EH (cell line): ENCODE data around the gene PRKCE.
"Not testable (repeated sequence)": the region's sequence is repeated elsewhere in the genome, so short reads cannot be mapped to it uniquely, and the experiment has no call there.

Source experiments
- DNase-seq: peaks from one replicate; pipeline ENCODE4 v3.0.0-alpha.2; 2015; ENCODE audit warnings: low read depth

The PRKCE gene

GRCh38 chr2:46198164-46198883, 546.8 kb downstream of the PRKCE start:
- peak; percentile 56 for DNase-seq

GRCh38 chr2:46198966-46199365, 547.5 kb downstream of the PRKCE start:
- DNase-seq: no peak

GRCh38 chr2:46200100-46200690, 548.7 kb downstream of the PRKCE start:
- peak; percentile 38 for DNase-seq

GRCh38 chr2:46200861-46201605, 549.6 kb downstream of the PRKCE start:
- no peak for DNase-seq

- no peak for DNase-seq
Measured at GRCh38 chr2:46202453-46202852, 551.0 kb downstream of the PRKCE start.

- DNase-seq: no peak
Measured at GRCh38 chr2:46202987-46203386, 551.5 kb downstream of the PRKCE start.

GRCh38 chr2:46203636-46204035, 552.2 kb downstream of the PRKCE start:
- DNase-seq: not testable (repeated sequence)

GRCh38 chr2:46207591-46207990, 556.1 kb downstream of the PRKCE start:
- no peak for DNase-seq

- DNase-seq: no peak
Measured at GRCh38 chr2:46208766-46209165, 557.3 kb downstream of the PRKCE start.

GRCh38 chr2:46210063-46210462, 558.6 kb downstream of the PRKCE start:
- no peak for DNase-seq

- no peak for DNase-seq
Measured at GRCh38 chr2:46211461-46211860, 560.0 kb downstream of the PRKCE start.

GRCh38 chr2:46213906-46214305, 562.4 kb downstream of the PRKCE start:
- peak; percentile 17 for DNase-seq

- peak; percentile 76 for DNase-seq
Measured at GRCh38 chr2:46216213-46216612, 564.7 kb downstream of the PRKCE start.

GRCh38 chr2:46223514-46223913, 572.0 kb downstream of the PRKCE start:
- DNase-seq: not testable (repeated sequence)

- DNase-seq: no peak
Measured at GRCh38 chr2:46225150-46225625, 573.7 kb downstream of the PRKCE start.

- DNase-seq: no peak
Measured at GRCh38 chr2:46225730-46226129, 574.3 kb downstream of the PRKCE start.

- no peak for DNase-seq
Measured at GRCh38 chr2:46226620-46227019, 575.1 kb downstream of the PRKCE start.

- DNase-seq: no peak
Measured at GRCh38 chr2:46227022-46227421, 575.5 kb downstream of the PRKCE start.

GRCh38 chr2:46227674-46228289, 576.3 kb downstream of the PRKCE start:
- DNase-seq: no peak

- DNase-seq: no peak
Measured at GRCh38 chr2:46229134-46230063, 577.9 kb downstream of the PRKCE start.

- no peak for DNase-seq
Measured at GRCh38 chr2:46230115-46230571, 578.7 kb downstream of the PRKCE start.
